RWPE2 (cell line): Measurements from ENCODE around the gene ENTHD1.

Experiments
- ATAC-seq: fragments of 200-7000 bp; cut with Tn5 transposase; 3 replicates; pipeline ENCODE4 v1.9.1; 2021; ENCODE audit warnings: low read depth
- DNase-seq: peaks from one replicate; pipeline ENCODE4 v3.0.0-alpha.2; 2020; ENCODE audit warnings: low spot score
- H3K27ac ChIP-seq: fragments of 450-650 bp; 2 replicates; pipeline ENCODE4 v1.5.1; 2017; ENCODE audit warnings: mild to moderate bottlenecking; ENCODE audit not compliant: poor library complexity, severe bottlenecking
- H3K27me3 ChIP-seq: fragments of 250-450 bp; sonication (Bioruptor Pico); 2 replicates; pipeline ENCODE4 v1.5.1; 2021; ENCODE audit warnings: mild to moderate bottlenecking, moderate library complexity; ENCODE audit not compliant: insufficient read depth, poor library complexity, severe bottlenecking
- H3K36me3 ChIP-seq: fragments of 250-450 bp; sonication (Bioruptor Pico); 2 replicates; pipeline ENCODE4 v1.5.1; 2020; ENCODE audit warnings: low read depth, mild to moderate bottlenecking, moderate library complexity
- H3K4me1 ChIP-seq: fragments of 250-450 bp; sonication (Bioruptor Pico); 2 replicates; pipeline ENCODE4 v1.5.1; 2021; ENCODE audit warnings: mild to moderate bottlenecking, moderate library complexity; ENCODE audit not compliant: insufficient read depth, poor library complexity, severe bottlenecking
- H3K4me3 ChIP-seq: fragments of 250-450 bp; sonication (Bioruptor Pico); 2 replicates; pipeline ENCODE4 v1.5.1; 2021; ENCODE audit warnings: mild to moderate bottlenecking, moderate library complexity; ENCODE audit not compliant: severe bottlenecking
- H3K9me3 ChIP-seq: fragments of 250-450 bp; sonication (Bioruptor Pico); 2 replicates; pipeline ENCODE4 v1.5.1; 2021; ENCODE audit warnings: mild to moderate bottlenecking, moderate library complexity; ENCODE audit not compliant: severe bottlenecking
- TF ChIP-seq, protein P1 (sequence below): fragments of 450-650 bp; IDR thresholded peaks from one replicate; pipeline ENCODE4 v1.5.1; 2017; ENCODE audit warnings: mild to moderate bottlenecking, moderate library complexity; ENCODE audit not compliant: poor library complexity, severe bottlenecking

The ENTHD1 gene

DNA sequence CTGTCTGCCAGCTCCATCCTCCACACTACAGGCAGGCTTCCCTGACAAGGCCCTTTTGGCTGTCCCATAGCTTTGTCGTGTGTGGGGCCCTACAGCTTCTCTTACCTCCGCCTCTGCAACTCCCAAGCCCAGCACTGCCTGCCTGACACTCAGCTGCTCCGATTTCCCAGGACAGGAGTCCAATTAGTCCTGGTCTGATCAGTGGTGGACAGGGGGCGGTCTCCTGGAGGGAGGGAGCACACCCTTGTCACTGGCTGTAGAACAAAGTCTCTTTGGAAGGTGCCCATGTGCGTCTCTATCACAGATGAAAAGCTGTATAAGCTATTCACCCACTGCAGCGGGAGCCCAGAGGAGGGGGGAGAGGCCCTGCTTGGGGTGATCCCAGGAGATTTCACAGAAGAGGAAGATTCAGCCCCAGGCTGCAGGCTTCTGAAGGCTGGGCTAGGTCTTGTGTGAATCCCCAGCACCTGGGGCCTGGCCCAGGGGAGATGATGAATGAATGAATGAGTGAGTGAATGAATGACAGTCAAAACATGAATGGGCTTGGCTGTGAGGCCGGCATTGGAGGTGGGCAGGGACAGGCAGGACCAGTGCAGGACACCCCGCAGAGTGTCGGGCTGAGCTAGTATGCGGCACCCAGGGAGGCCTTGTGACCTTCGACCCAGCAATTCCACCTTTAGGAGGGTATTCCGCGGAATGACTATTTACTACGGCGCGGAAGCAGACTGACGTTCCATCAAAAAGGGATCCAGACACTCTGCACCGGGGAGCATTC, 180.6 kb downstream of the ENTHD1 start:
- no peaks in the 10 kb centered on the region for H3K36me3 ChIP-seq
- TF ChIP-seq, protein P1, sequence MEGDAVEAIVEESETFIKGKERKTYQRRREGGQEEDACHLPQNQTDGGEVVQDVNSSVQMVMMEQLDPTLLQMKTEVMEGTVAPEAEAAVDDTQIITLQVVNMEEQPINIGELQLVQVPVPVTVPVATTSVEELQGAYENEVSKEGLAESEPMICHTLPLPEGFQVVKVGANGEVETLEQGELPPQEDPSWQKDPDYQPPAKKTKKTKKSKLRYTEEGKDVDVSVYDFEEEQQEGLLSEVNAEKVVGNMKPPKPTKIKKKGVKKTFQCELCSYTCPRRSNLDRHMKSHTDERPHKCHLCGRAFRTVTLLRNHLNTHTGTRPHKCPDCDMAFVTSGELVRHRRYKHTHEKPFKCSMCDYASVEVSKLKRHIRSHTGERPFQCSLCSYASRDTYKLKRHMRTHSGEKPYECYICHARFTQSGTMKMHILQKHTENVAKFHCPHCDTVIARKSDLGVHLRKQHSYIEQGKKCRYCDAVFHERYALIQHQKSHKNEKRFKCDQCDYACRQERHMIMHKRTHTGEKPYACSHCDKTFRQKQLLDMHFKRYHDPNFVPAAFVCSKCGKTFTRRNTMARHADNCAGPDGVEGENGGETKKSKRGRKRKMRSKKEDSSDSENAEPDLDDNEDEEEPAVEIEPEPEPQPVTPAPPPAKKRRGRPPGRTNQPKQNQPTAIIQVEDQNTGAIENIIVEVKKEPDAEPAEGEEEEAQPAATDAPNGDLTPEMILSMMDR = no peak
- H3K27ac ChIP-seq = no peak overlapping the region
- peaks cover 7% of the 10 kb centered on the region for H3K27me3 ChIP-seq
- H3K4me3 ChIP-seq = no peak overlapping the region
- ATAC-seq (no peak), DNase-seq (no peak)
- H3K4me1 ChIP-seq = no peaks in the 10 kb centered on the region
- no peaks in the 10 kb centered on the region for H3K9me3 ChIP-seq

DNA sequence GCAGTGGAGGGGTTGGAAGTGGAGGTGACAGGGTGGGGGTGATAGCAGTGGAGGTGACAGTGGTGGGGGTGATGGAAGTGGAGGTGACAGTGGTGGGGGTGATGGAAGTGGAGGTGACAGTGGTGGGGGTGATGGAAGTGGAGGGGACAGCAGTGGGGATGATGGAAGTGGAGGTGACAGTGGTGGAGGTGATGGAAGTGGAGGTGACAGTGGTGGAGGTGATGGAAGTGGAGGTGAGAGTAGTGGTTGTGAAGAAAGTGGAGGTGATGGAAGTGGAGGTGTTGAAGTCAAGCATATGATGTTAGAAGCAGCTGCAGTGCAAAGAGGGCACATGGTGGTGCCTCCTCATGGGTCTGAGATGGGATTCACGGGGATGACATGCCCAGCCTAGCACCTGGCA, 181.5 kb downstream of the ENTHD1 start:
- DNase-seq = no peak
- Histone ChIP-seq H3K9me3 (no peaks in the 10 kb centered on the region), H3K4me3 (no peak overlapping the region), H3K27ac (no peak overlapping the region), H3K27me3 (peaks cover 7% of the 10 kb centered on the region), H3K4me1 (no peaks in the 10 kb centered on the region), H3K36me3 (no peaks in the 10 kb centered on the region)
- TF ChIP-seq, protein P1 = no peak
- no peak for ATAC-seq

DNA sequence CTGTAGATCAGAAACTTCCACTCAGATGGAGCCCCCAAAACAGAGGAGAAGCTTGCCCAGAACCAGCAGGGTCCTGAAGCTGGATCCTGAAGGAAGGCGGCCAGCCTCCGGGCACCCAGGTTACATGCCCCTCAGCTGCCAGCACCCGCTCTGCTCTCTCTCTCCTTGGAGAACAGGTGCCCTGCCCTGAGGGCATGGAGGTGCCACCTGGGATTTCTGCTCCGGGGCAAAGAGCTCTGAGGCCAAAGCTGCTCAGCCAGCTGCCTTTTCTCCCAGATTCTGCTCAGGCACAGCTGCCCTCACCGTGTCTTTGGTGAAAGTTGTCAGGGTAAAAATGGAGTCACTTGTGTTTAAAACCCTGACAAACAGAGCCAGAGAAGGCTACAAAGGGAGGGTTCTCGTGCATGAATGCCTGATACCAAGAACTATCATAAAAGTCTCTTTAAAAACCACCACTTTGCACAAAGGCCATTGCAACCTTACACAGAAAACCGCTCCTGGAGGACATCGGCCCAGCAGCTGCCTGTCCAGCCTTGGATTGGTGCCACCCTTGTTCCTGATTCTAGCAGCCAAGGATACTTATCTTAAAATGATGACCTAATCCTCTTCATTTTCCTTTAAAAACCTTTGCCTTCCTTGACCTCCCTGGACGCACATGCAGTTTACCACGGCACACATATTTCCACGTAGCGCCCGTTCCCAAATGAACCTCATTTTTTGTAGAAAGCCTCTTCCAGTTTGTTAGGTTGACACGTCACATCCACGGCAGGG, 183.0 kb downstream of the ENTHD1 start:
- no peak for ATAC-seq
- H3K27me3 ChIP-seq = peaks cover 7% of the 10 kb centered on the region
- no peaks in the 10 kb centered on the region for H3K4me1 ChIP-seq
- H3K36me3 ChIP-seq = no peaks in the 10 kb centered on the region
- H3K9me3 ChIP-seq = no peaks in the 10 kb centered on the region
- TF ChIP-seq, protein P1 = no peak
- no peak for DNase-seq
- no peak overlapping the region for H3K27ac ChIP-seq
- no peak overlapping the region for H3K4me3 ChIP-seq

DNA sequence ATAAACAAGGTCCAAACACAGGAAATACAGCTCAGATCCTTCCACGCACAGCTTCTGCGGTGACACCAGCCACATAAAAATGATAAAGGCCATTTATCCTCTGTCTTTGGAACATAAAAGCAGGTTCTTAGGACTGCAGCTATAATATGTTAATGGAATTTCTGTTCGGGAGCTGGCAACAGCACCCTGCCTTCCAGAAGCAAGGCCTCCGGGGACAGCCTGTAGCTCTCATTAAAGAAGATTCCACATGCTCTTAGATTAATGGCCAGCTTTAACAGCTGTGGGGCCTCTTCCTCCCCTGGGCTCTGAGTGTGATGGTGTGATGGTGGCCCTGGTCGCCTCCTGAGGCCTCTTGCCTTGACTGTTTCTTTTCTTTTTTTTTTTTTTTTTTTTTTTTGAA, 185.7 kb downstream of the ENTHD1 start:
- Histone ChIP-seq H3K9me3 (no peaks in the 10 kb centered on the region), H3K36me3 (no peaks in the 10 kb centered on the region), H3K4me3 (no peak overlapping the region), H3K27ac (no peak overlapping the region), H3K4me1 (no peaks in the 10 kb centered on the region), H3K27me3 (peaks cover 7% of the 10 kb centered on the region)
- TF ChIP-seq, protein P1 = no peak
- DNase-seq = no peak
- no peak for ATAC-seq
